Right cardiac atrium (tissue), 5 donors: Measurements from ENCODE around the gene VGLL2. TPM values are rescaled to one million over a fixed set of nuclear protein-coding genes. Genes with fewer than 3 reads are reported as not detected.

ENCODE experiments used
- ATAC-seq, 2 donors: fragments of 200-7000 bp; cut with Tn5 transposase; one replicate each; pipeline versions ENCODE4 v1.8.0 to v1.9.1; 2020; ENCODE audit warnings: moderate library complexity in 2 of 2, mild to moderate bottlenecking in 1 of 2
- DNase-seq, 3 donors: peaks; one replicate each; pipeline ENCODE4 v3.0.0-alpha.2; 2020
- H3K27ac ChIP-seq: one replicate; pipeline ENCODE4 v1.5.1; 2013; ENCODE audit warnings: mild to moderate bottlenecking, low read length, control low read depth, moderate library complexity
- H3K27me3 ChIP-seq: one replicate; pipeline ENCODE4 v1.6.1; 2013; ENCODE audit not compliant: control insufficient read depth, insufficient read depth
- H3K4me1 ChIP-seq: one replicate; pipeline ENCODE4 v1.6.1; 2013; ENCODE audit warnings: low read length; ENCODE audit not compliant: control insufficient read depth, insufficient read depth
- H3K4me3 ChIP-seq: one replicate; pipeline ENCODE4 v1.5.1; 2013; ENCODE audit warnings: low read length, control low read depth
- H3K9me3 ChIP-seq: one replicate; pipeline ENCODE4 v1.6.1; 2013; ENCODE audit warnings: low read length; ENCODE audit not compliant: control insufficient read depth
- WGBS: extraction: QIAGEN DNeasy Blood & Tissue Kit; methylation state at CpG from one replicate; pipeline ENCODE4 v1.1.7; 2013; 5-methylcytosine and 5-hydroxymethylcytosine counted together
- intact Hi-C, 4 donors: fragments of 100-400 bp; cut with DNase I; formaldehyde crosslinking; loops; one replicate each; pipeline versions ENCODE4 v1.11.0 to v1.14.0; 2022 to 2023
- polyA plus RNA-seq: library from polyadenylated mRNA; stranded (reverse); fragments of 200-250 nt; gene quantifications from one replicate; pipeline ENCODE4 v1.2.3, GENCODE V29; 2013
- total RNA-seq, 4 donors: library from RNA; stranded (reverse); fragmentation: NEBNext Ultra II Directional; extraction: Animal tissue kit (Norgen Biotek cat#: 25700); gene quantifications; one replicate each; pipeline ENCODE4 v1.2.1, GENCODE V29; 2021
- donor health status: healthy with polysubstance abuse.
- donor health status: DM: no; HTN: yes; CAD: no.
- donor health status: DM: no; HTN: no; CAD: no.
- donor health status: DM: no; HTN: yes; CAD: no; lungs with severe emphysema.
- donor health status: DM: yes; HTN: yes; CAD: no.

Gene VGLL2
- total and polyA plus RNA-seq, 5 donors = 1.8 to 22.8 (median 2.3) TPM

- peaks cover 4% of the 10 kb centered on the region for H3K27me3 ChIP-seq
Measured at GRCh38 chr6:117269638-117270054, 4.3 kb downstream of the VGLL2 start.

GRCh38 chr6:117270055-117270842 is 4.9 kb downstream of the VGLL2 start:
- WGBS = 1% methylated on average over 74 of the region's 74 CpGs
- DNase-seq (peak in 2 of 3 donors; percentile 25 to 42), ATAC-seq (peak in 1 of 2 donors; percentile 56)
- intact Hi-C loops = no loop called here
- peak overlapping the region; percentile 20 for H3K4me3 ChIP-seq
- peaks cover 4% of the 10 kb centered on the region for H3K27me3 ChIP-seq
- no peak overlapping the region for H3K27ac ChIP-seq
- peaks cover 5% of the 10 kb centered on the region for H3K4me1 ChIP-seq
- no peaks in the 10 kb centered on the region for H3K9me3 ChIP-seq

More at GRCh38 chr6:117269638-117270054, 4.3 kb downstream of the VGLL2 start:
- intact Hi-C loops = no loop called here
- no peak for ATAC-seq
- no peak for DNase-seq
- H3K4me3 ChIP-seq = no peak overlapping the region
- WGBS = 6% methylated on average over 8 of the region's 8 CpGs
- no peak overlapping the region for H3K27ac ChIP-seq
- H3K4me1 ChIP-seq = peaks cover 7% of the 10 kb centered on the region
- no peaks in the 10 kb centered on the region for H3K9me3 ChIP-seq

GRCh38 chr6:117270843-117271507 is 5.6 kb downstream of the VGLL2 start:
- intact Hi-C loops = no loop called here
- Histone ChIP-seq H3K4me3 (peak overlapping the region; percentile 20), H3K4me1 (peaks cover 3% of the 10 kb centered on the region), H3K27me3 (peaks cover 4% of the 10 kb centered on the region), H3K27ac (no peak overlapping the region), H3K9me3 (no peaks in the 10 kb centered on the region)
- ATAC-seq (peak in 1 of 2 donors; percentile 30), DNase-seq (no peak)
- WGBS = 3% methylated on average over 48 of the region's 48 CpGs

GRCh38 chr6:117272032-117272866 is 6.9 kb downstream of the VGLL2 start:
- H3K4me3 ChIP-seq = no peak overlapping the region
- ATAC-seq = no peak
- H3K9me3 ChIP-seq = no peaks in the 10 kb centered on the region
- no peak overlapping the region for H3K27ac ChIP-seq
- peaks cover 3% of the 10 kb centered on the region for H3K4me1 ChIP-seq
- peaks cover 8% of the 10 kb centered on the region for H3K27me3 ChIP-seq
- WGBS = 14% methylated on average over 8 of the region's 8 CpGs
- intact Hi-C loops = no loop called here
- no peak for DNase-seq

GRCh38 chr6:117272891-117273290 is 7.5 kb downstream of the VGLL2 start:
- no peaks in the 10 kb centered on the region for H3K9me3 ChIP-seq
- 22% methylated on average over 1 of the region's 1 CpG for WGBS
- no peak for ATAC-seq
- H3K27ac ChIP-seq = no peak overlapping the region
- intact Hi-C loops = no loop called here
- no peak overlapping the region for H3K4me3 ChIP-seq
- H3K4me1 ChIP-seq = peaks cover 3% of the 10 kb centered on the region
- peaks cover 7% of the 10 kb centered on the region for H3K27me3 ChIP-seq
- no peak for DNase-seq

- DNase-seq (no peak), ATAC-seq (no peak)
- peaks cover 7% of the 10 kb centered on the region for H3K27me3 ChIP-seq
- no peak overlapping the region for H3K27ac ChIP-seq
- no peaks in the 10 kb centered on the region for H3K4me1 ChIP-seq
- no peaks in the 10 kb centered on the region for H3K9me3 ChIP-seq
- intact Hi-C loops = no loop called here
- H3K4me3 ChIP-seq = no peak overlapping the region
- 81% methylated on average over 9 of the region's 9 CpGs for WGBS
Measured at GRCh38 chr6:117275205-117275604, 9.8 kb downstream of the VGLL2 start.

- ATAC-seq (no peak), DNase-seq (no peak)
- intact Hi-C loops = no loop called here
- WGBS = 52% methylated on average over 5 of the region's 5 CpGs
- Histone ChIP-seq H3K27me3 (peaks cover 7% of the 10 kb centered on the region), H3K27ac (no peak overlapping the region), H3K4me3 (no peak overlapping the region), H3K9me3 (no peaks in the 10 kb centered on the region), H3K4me1 (no peaks in the 10 kb centered on the region)
Measured at GRCh38 chr6:117275711-117276110, 10.4 kb downstream of the VGLL2 start.

GRCh38 chr6:117276778-117277316 is 11.5 kb downstream of the VGLL2 start:
- H3K27ac ChIP-seq = no peak overlapping the region
- no peak for ATAC-seq
- no peak overlapping the region for H3K4me3 ChIP-seq

GRCh38 chr6:117280922-117281321 is 15.6 kb downstream of the VGLL2 start:
- Histone ChIP-seq H3K27ac (no peak overlapping the region), H3K27me3 (peaks cover 4% of the 10 kb centered on the region), H3K4me1 (no peaks in the 10 kb centered on the region), H3K4me3 (no peak overlapping the region), H3K9me3 (no peaks in the 10 kb centered on the region)
- 71% methylated on average over 3 of the region's 3 CpGs for WGBS
- DNase-seq = no peak
- intact Hi-C loops = no loop called here
- ATAC-seq = no peak

More at GRCh38 chr6:117276778-117277316, 11.5 kb downstream of the VGLL2 start:
- no peaks in the 10 kb centered on the region for H3K4me1 ChIP-seq
- WGBS = 79% methylated on average over 10 of the region's 10 CpGs
- no peak for DNase-seq
- intact Hi-C loops = no loop called here
- no peaks in the 10 kb centered on the region for H3K9me3 ChIP-seq
- H3K27me3 ChIP-seq = peaks cover 7% of the 10 kb centered on the region

- H3K9me3 ChIP-seq = no peaks in the 10 kb centered on the region
- ATAC-seq = no peak
- DNase-seq = no peak
- 46% methylated on average over 3 of the region's 3 CpGs for WGBS
- H3K27ac ChIP-seq = no peak overlapping the region
- no peaks in the 10 kb centered on the region for H3K4me1 ChIP-seq
- H3K27me3 ChIP-seq = no peaks in the 10 kb centered on the region
- intact Hi-C loops = no loop called here
- no peak overlapping the region for H3K4me3 ChIP-seq
Measured at GRCh38 chr6:117288083-117288715, 22.8 kb downstream of the VGLL2 start.
